Parathyroid adenoma (tissue), 2 donors: ENCODE data around the gene IL4R.
"Not testable (repeated sequence)": the region's sequence is repeated elsewhere in the genome, so short reads cannot be mapped to it uniquely, and the experiment has no call there.

Experiments
- H2AFZ ChIP-seq: fragments of 300-600 bp; sonication (generic); one replicate; pipeline ENCODE4 v1.7.0; 2017; ENCODE audit warnings: antibody characterized with exemption, mild to moderate bottlenecking
- H3K27ac ChIP-seq: fragments of 300-600 bp; sonication (generic); one replicate; pipeline ENCODE4 v1.7.0; 2017
- H3K27me3 ChIP-seq: fragments of 300-600 bp; sonication (generic); one replicate; pipeline ENCODE4 v1.7.0; 2017; ENCODE audit warnings: low read length; ENCODE audit not compliant: control insufficient read depth, insufficient read depth
- H3K36me3 ChIP-seq: fragments of 300-600 bp; sonication (generic); one replicate; pipeline ENCODE4 v1.7.0; 2017; ENCODE audit warnings: low read length; ENCODE audit not compliant: control insufficient read depth, insufficient read depth
- H3K4me1 ChIP-seq: fragments of 300-600 bp; sonication (generic); one replicate; pipeline ENCODE4 v1.7.0; 2017; ENCODE audit warnings: control low read depth
- H3K4me2 ChIP-seq: fragments of 300-600 bp; sonication (generic); one replicate; pipeline ENCODE4 v1.7.0; 2017; ENCODE audit warnings: low read length
- H3K4me3 ChIP-seq: fragments of 300-600 bp; sonication (generic); one replicate; pipeline ENCODE4 v1.7.0; 2017; ENCODE audit warnings: low read depth, low read length
- H3K79me2 ChIP-seq: fragments of 300-600 bp; sonication (generic); one replicate; pipeline ENCODE4 v1.7.0; 2017; ENCODE audit warnings: control low read depth
- H3K9ac ChIP-seq: fragments of 300-600 bp; sonication (generic); one replicate; pipeline ENCODE4 v1.7.0; 2017; ENCODE audit warnings: mild to moderate bottlenecking
- H3K9me3 ChIP-seq: fragments of 300-600 bp; sonication (generic); one replicate; pipeline ENCODE4 v1.7.0; 2017; ENCODE audit warnings: low read length; ENCODE audit not compliant: control insufficient read depth
- TF ChIP-seq, protein P1 (sequence below): fragments of 300-600 bp; sonication (generic); IDR thresholded peaks from one replicate; pipeline ENCODE4 v1.7.0; 2017; ENCODE audit warnings: antibody characterized with exemption, mild to moderate bottlenecking
- donor health status: primary hyperparathyroidism.

Gene IL4R

DNA sequence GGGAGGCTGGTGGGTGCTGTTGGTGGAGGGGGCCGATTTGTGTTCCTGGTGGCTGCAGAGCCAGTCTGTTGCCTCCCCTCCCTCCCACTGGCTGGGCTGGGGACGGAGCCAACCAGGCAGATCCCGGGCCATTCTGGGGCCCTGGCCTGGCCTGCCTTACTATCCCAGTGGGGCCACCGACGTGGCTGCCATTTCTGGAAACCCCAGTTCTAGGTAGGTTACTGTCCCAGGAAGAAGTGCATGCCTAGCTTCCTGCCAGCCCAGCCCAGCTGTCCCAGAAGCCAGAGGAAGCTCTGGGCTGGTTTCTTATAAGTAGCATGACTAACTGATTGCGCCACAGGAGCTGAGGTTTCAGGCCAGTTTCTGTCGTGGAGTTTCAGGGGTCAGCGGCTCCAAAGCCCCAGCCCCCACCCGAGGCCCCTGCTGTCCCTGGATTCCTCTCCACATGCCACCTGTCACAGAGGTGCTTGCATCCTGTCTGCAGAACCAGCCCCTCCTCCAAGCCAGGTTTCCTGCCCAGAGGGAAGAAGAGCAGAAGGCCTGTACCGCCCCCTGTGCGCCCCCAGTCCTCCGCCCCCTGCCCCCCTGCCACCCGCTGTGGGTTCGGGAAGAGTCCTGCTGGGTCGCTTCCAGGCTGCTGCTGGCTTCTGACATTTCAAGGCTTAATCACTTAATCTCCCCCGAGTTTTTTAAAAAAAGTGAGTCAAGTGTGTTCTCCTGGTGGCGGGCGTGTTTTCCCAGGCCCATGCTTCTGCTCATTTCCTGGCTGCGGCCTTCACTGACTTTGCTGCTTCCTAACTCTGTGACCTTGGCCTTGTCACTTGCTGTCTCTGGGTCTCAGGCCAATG is 13.2 kb downstream of the IL4R start:
- H3K27ac ChIP-seq: peak overlapping the region; percentile 96
- peaks cover 12% of the 10 kb centered on the region for H3K79me2 ChIP-seq
- H3K4me1 ChIP-seq: peaks cover 45% of the 10 kb centered on the region
- H3K9me3 ChIP-seq: no peaks in the 10 kb centered on the region
- H3K36me3 ChIP-seq: no peaks in the 10 kb centered on the region
- H3K4me2 ChIP-seq: peak overlapping the region; percentile 14
- peak overlapping the region; percentile 18 for H3K4me3 ChIP-seq
- peak overlapping the region; percentile 72 for H2AFZ ChIP-seq
- peak overlapping the region; percentile 57 for H3K9ac ChIP-seq
- no peaks in the 10 kb centered on the region for H3K27me3 ChIP-seq
- TF ChIP-seq, protein P1, sequence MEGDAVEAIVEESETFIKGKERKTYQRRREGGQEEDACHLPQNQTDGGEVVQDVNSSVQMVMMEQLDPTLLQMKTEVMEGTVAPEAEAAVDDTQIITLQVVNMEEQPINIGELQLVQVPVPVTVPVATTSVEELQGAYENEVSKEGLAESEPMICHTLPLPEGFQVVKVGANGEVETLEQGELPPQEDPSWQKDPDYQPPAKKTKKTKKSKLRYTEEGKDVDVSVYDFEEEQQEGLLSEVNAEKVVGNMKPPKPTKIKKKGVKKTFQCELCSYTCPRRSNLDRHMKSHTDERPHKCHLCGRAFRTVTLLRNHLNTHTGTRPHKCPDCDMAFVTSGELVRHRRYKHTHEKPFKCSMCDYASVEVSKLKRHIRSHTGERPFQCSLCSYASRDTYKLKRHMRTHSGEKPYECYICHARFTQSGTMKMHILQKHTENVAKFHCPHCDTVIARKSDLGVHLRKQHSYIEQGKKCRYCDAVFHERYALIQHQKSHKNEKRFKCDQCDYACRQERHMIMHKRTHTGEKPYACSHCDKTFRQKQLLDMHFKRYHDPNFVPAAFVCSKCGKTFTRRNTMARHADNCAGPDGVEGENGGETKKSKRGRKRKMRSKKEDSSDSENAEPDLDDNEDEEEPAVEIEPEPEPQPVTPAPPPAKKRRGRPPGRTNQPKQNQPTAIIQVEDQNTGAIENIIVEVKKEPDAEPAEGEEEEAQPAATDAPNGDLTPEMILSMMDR: no peak

DNA sequence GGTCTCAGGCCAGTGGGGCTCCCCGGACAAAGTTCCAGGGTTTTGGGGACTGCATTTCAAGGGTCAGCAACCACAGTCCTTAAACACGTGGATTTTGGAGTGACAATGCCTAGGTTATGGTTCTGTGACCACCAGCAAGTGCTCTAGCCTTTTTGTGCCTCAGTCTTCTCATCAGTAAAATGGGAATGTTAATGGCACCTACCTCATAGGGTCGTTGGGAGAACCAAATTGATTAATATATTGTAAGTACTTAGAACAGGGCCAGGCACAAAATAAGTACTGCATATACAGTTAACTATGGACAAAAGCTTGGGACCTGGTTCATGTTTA is 13.8 kb downstream of the IL4R start:
- H3K9ac ChIP-seq: peak overlapping the region; percentile 57
- peak overlapping the region; percentile 72 for H2AFZ ChIP-seq
- peaks cover 12% of the 10 kb centered on the region for H3K79me2 ChIP-seq
- no peaks in the 10 kb centered on the region for H3K27me3 ChIP-seq
- no peak overlapping the region for H3K4me3 ChIP-seq
- H3K4me2 ChIP-seq: peak overlapping the region; percentile 11
- TF ChIP-seq, protein P1: no peak
- H3K4me1 ChIP-seq: peaks cover 45% of the 10 kb centered on the region
- peaks cover 4% of the 10 kb centered on the region for H3K36me3 ChIP-seq
- H3K27ac ChIP-seq: peak overlapping the region; percentile 96
- no peaks in the 10 kb centered on the region for H3K9me3 ChIP-seq

DNA sequence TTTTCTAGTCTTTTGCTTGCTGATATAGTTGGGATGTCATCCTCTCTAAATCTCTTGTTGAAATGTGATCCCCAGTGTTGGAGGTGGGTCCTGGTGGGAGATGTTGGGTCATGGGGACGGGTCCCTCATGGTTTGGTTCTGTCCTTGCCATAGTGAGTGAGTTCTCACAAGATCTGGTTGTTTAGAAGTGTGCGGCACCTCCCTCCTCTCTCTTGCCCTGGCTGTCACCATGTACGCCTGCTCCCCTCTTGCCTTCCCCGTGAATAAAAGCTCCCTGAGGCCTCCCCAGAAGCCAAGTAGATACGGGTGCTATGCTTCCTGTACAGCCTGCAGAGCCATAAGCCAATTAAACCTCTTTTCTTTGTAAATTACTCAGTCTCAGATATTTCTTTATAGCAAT is 15.2 kb downstream of the IL4R start:
- H3K4me1 ChIP-seq: peaks cover 56% of the 10 kb centered on the region
- H2AFZ ChIP-seq: peak overlapping the region; percentile 27
- H3K9ac ChIP-seq: no peak overlapping the region
- no peaks in the 10 kb centered on the region for H3K27me3 ChIP-seq
- no peaks in the 10 kb centered on the region for H3K9me3 ChIP-seq
- peaks cover 4% of the 10 kb centered on the region for H3K36me3 ChIP-seq
- TF ChIP-seq, protein P1: no peak
- peak overlapping the region; percentile 71 for H3K27ac ChIP-seq
- H3K79me2 ChIP-seq: peaks cover 11% of the 10 kb centered on the region
- peak overlapping the region; percentile 21 for H3K4me2 ChIP-seq
- H3K4me3 ChIP-seq: no peak overlapping the region

DNA sequence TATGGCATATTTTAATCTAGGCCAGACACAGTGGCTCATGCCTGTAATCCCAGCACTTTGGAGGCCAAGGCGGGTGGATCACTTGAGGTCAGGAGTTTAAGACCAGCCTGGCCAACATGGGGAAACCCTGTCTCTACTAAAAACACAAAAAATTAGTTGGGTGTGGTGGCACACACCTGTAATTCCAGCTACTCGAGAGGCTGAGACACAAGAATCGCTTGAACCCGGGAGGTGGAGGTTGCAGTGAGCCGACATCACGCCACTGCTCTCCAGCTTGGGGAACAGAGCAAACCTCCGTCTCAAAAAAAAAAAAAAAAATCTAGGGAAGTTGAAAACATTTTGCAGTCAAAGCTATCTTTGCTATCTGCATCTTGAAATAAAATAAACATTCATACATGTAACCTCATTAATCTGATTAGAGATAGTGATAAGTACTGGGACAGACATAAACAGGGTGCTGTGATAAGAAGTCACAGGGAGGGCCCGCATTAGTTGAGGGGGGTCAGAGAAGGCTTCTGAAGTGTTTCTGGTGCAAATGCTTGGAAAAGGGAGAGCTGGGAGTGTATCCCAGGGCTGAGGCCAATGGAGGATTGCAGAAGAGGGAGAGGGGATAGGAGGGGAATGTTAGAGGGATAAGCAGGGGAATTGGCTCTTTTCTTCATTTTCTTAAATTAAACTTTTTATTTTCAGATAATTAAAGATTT is 15.8 kb downstream of the IL4R start:
- Histone ChIP-seq H3K27ac (peak overlapping the region; percentile 71), H3K79me2 (peaks cover 11% of the 10 kb centered on the region), H3K4me1 (peaks cover 56% of the 10 kb centered on the region), H2AFZ (peak overlapping the region; percentile 27), H3K4me2 (peak overlapping the region; percentile 59)
- H3K4me3 ChIP-seq, H3K9me3 ChIP-seq, H3K27me3 ChIP-seq, H3K9ac ChIP-seq, H3K36me3 ChIP-seq: not testable (repeated sequence)

DNA sequence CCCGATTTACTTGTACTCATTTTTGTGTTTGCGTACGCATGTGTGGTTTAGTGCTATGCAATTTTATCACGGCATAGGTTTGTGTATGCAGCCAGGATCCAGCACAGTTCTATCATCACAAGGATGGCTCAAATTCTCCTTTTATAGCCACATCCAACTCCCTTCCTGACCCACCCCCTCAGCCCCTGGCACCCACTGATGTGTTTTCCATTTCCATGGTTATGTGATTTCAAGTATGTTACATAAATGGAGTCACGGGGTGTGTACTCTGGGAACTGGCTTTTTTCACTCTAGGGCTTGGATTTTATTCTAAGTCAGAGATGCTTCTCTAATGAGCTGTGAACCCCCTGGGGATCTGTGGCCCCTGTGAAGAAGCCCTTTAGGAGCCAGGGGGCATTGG is 16.8 kb downstream of the IL4R start:
- peaks cover 14% of the 10 kb centered on the region for H3K79me2 ChIP-seq
- H3K4me3 ChIP-seq: peak overlapping the region; percentile 4
- peak overlapping the region; percentile 28 for H3K4me2 ChIP-seq
- no peak overlapping the region for H3K9ac ChIP-seq
- peak overlapping the region; percentile 71 for H3K27ac ChIP-seq
- peaks cover 4% of the 10 kb centered on the region for H3K36me3 ChIP-seq
- TF ChIP-seq, protein P1: no peak
- peak overlapping the region; percentile 21 for H2AFZ ChIP-seq
- no peaks in the 10 kb centered on the region for H3K27me3 ChIP-seq
- peaks cover 56% of the 10 kb centered on the region for H3K4me1 ChIP-seq
- H3K9me3 ChIP-seq: no peaks in the 10 kb centered on the region
